ENCODE measurements around the gene SPAG4.

SPAG4 gene

GRCh38 chr20:35621560-35621946, 5.9 kb downstream of the SPAG4 start:
- DNase-seq (ENCODE audit: low spot score): no peak

GRCh38 chr20:35625584-35626385, 10.2 kb downstream of the SPAG4 start:
- DNase-seq (ENCODE audit: low spot score): no peak

GRCh38 chr20:35626386-35627001, 10.9 kb downstream of the SPAG4 start:
- no peak for DNase-seq (ENCODE audit: low spot score)

GRCh38 chr20:35627121-35627520, 11.5 kb downstream of the SPAG4 start:
- no peak for DNase-seq (ENCODE audit: low spot score)

- no peak for DNase-seq (ENCODE audit: low spot score)
These were observed 14.0 kb downstream of the SPAG4 start for GRCh38 chr20:35629427-35630145.

- no peak for DNase-seq (ENCODE audit: low spot score)
These were observed 15.0 kb downstream of the SPAG4 start for GRCh38 chr20:35630636-35631035.

GRCh38 chr20:35632539-35633115, 17.0 kb downstream of the SPAG4 start:
- no peak for DNase-seq (ENCODE audit: low spot score)

- no peak for DNase-seq (ENCODE audit: low spot score)
These were observed 20.0 kb downstream of the SPAG4 start for GRCh38 chr20:35635652-35636051.

- DNase-seq (ENCODE audit: low spot score): no peak
These were observed 20.5 kb downstream of the SPAG4 start for GRCh38 chr20:35636095-35636494.

GRCh38 chr20:35637276-35637675, 21.6 kb downstream of the SPAG4 start:
- DNase-seq (ENCODE audit: low spot score): no peak

- no peak for DNase-seq (ENCODE audit: low spot score)
These were observed 23.1 kb downstream of the SPAG4 start for GRCh38 chr20:35638751-35639150.

- DNase-seq (ENCODE audit: low spot score): no peak
These were observed 25.1 kb downstream of the SPAG4 start for GRCh38 chr20:35640724-35641123.

GRCh38 chr20:35641743-35642142, 26.1 kb downstream of the SPAG4 start:
- no peak for DNase-seq (ENCODE audit: low spot score)

- DNase-seq (ENCODE audit: low spot score): no peak
These were observed 27.4 kb downstream of the SPAG4 start for GRCh38 chr20:35643045-35643444.

- DNase-seq (ENCODE audit: low spot score): no peak
These were observed 29.2 kb downstream of the SPAG4 start for GRCh38 chr20:35644806-35645205.

GRCh38 chr20:35648836-35649235, 33.2 kb downstream of the SPAG4 start:
- DNase-seq (ENCODE audit: low spot score): no peak

- DNase-seq (ENCODE audit: low spot score): no peak
These were observed 35.0 kb downstream of the SPAG4 start for GRCh38 chr20:35650632-35651031.

- DNase-seq (ENCODE audit: low spot score): no peak
These were observed 36.3 kb downstream of the SPAG4 start for GRCh38 chr20:35651958-35652357.

GRCh38 chr20:35652641-35653429, 37.2 kb downstream of the SPAG4 start:
- no peak for DNase-seq (ENCODE audit: low spot score)

GRCh38 chr20:35653430-35653734, 37.8 kb downstream of the SPAG4 start:
- no peak for DNase-seq (ENCODE audit: low spot score)

GRCh38 chr20:35653893-35654292, 38.3 kb downstream of the SPAG4 start:
- no peak for DNase-seq (ENCODE audit: low spot score)

GRCh38 chr20:35654415-35654814, 38.8 kb downstream of the SPAG4 start:
- DNase-seq (ENCODE audit: low spot score): no peak

All from AG08396 (cell line).